ENCODE measurements around the gene ROBO1. TPM values are rescaled to one million over a fixed set of nuclear protein-coding genes. Genes with fewer than 3 reads are reported as not detected.

Gene ROBO1
- total and polyA plus RNA-seq, 3 experiments from 2014 or later = 0.54 to 0.59 (median 0.55) TPM

GRCh38 chr3:79618883-79619282 lies 148.9 kb downstream of the ROBO1 start:
- Mint-ChIP-seq H3K27me3 (peaks cover 0 to 1% of the 10 kb centered on the region in 2 donors), H3K27ac (no peak overlapping the region), H3K9me3 (peaks cover 32 to 62% (median 36%) of the 10 kb centered on the region in 5 donors), H3K4me1 (no peaks in the 10 kb centered on the region), H3K36me3 (peaks cover 0 to 5% (median 0%) of the 10 kb centered on the region in 3 donors), H3K4me3 (no peak overlapping the region)
- ChIA-PET POLR2A (no interaction called here), CTCF (no interaction called here)
- DNase-seq = no peak
- H3K27ac ChIP-seq (ENCODE audit: low read depth, low read length) = no peak overlapping the region
- no peaks in the 10 kb centered on the region for H3K36me3 ChIP-seq (ENCODE audit: insufficient read depth, low read length)
- no peaks in the 10 kb centered on the region for H3K4me1 ChIP-seq (ENCODE audit: insufficient read depth, low read length)
- H3K4me3 ChIP-seq (ENCODE audit: low read length) = no peak overlapping the region
- no peaks in the 10 kb centered on the region for H3K27me3 ChIP-seq (ENCODE audit: insufficient read depth, low read length, poor library complexity, severe bottlenecking)
- no peaks in the 10 kb centered on the region for H3K9me3 ChIP-seq (ENCODE audit: low read length)

- Histone ChIP-seq H3K4me1 (ENCODE audit: insufficient read depth, low read length) (no peaks in the 10 kb centered on the region), H3K27me3 (ENCODE audit: insufficient read depth, low read length, poor library complexity, severe bottlenecking) (no peaks in the 10 kb centered on the region), H3K36me3 (ENCODE audit: insufficient read depth, low read length) (no peaks in the 10 kb centered on the region), H3K9me3 (ENCODE audit: low read length) (peaks cover 4% of the 10 kb centered on the region), H3K27ac (ENCODE audit: low read depth, low read length) (no peak overlapping the region), H3K4me3 (ENCODE audit: low read length) (no peak overlapping the region)
- Mint-ChIP-seq H3K36me3 (no peaks in the 10 kb centered on the region), H3K27me3 (no peaks in the 10 kb centered on the region), H3K27ac (no peak overlapping the region), H3K9me3 (peaks cover 9 to 32% (median 18%) of the 10 kb centered on the region in 5 donors), H3K4me3 (no peak overlapping the region), H3K4me1 (no peaks in the 10 kb centered on the region)
- ChIA-PET CTCF (no interaction called here), POLR2A (no interaction called here)
- no peak for DNase-seq
These were observed 161.4 kb downstream of the ROBO1 start for GRCh38 chr3:79606414-79606813.

- Histone ChIP-seq H3K4me3 (ENCODE audit: low read length) (no peak overlapping the region), H3K4me1 (ENCODE audit: insufficient read depth, low read length) (no peaks in the 10 kb centered on the region), H3K27ac (ENCODE audit: low read depth, low read length) (no peak overlapping the region), H3K9me3 (ENCODE audit: low read length) (peaks cover 4% of the 10 kb centered on the region), H3K36me3 (ENCODE audit: insufficient read depth, low read length) (no peaks in the 10 kb centered on the region), H3K27me3 (ENCODE audit: insufficient read depth, low read length, poor library complexity, severe bottlenecking) (no peaks in the 10 kb centered on the region)
- H3K4me3 Mint-ChIP-seq = no peak overlapping the region
- H3K36me3 Mint-ChIP-seq = no peaks in the 10 kb centered on the region
- CTCF ChIA-PET = no interaction called here
- H3K27ac Mint-ChIP-seq = no peak overlapping the region
- POLR2A ChIA-PET = no interaction called here
- peaks cover 8 to 33% (median 20%) of the 10 kb centered on the region in 5 donors for H3K9me3 Mint-ChIP-seq
- H3K4me1 Mint-ChIP-seq = no peaks in the 10 kb centered on the region
- H3K27me3 Mint-ChIP-seq = no peaks in the 10 kb centered on the region
- no peak for DNase-seq
These were observed 163.1 kb downstream of the ROBO1 start for GRCh38 chr3:79604681-79605080.

- no peaks in the 10 kb centered on the region for H3K36me3 Mint-ChIP-seq
These were observed 165.4 kb downstream of the ROBO1 start for GRCh38 chr3:79602385-79602784.

GRCh38 chr3:79598594-79598993 lies 169.2 kb downstream of the ROBO1 start:
- Histone ChIP-seq H3K9me3 (ENCODE audit: low read length) (no peaks in the 10 kb centered on the region), H3K4me1 (ENCODE audit: insufficient read depth, low read length) (no peaks in the 10 kb centered on the region), H3K27me3 (ENCODE audit: insufficient read depth, low read length, poor library complexity, severe bottlenecking) (no peaks in the 10 kb centered on the region), H3K27ac (ENCODE audit: low read depth, low read length) (no peak overlapping the region), H3K36me3 (ENCODE audit: insufficient read depth, low read length) (no peaks in the 10 kb centered on the region), H3K4me3 (ENCODE audit: low read length) (no peak overlapping the region)
- Mint-ChIP-seq H3K36me3 (no peaks in the 10 kb centered on the region), H3K9me3 (peaks cover 9 to 15% (median 11%) of the 10 kb centered on the region in 5 donors), H3K4me1 (no peaks in the 10 kb centered on the region), H3K27ac (no peak overlapping the region), H3K27me3 (no peaks in the 10 kb centered on the region), H3K4me3 (no peak overlapping the region)
- ChIA-PET POLR2A (no interaction called here), CTCF (no interaction called here)
- DNase-seq = no peak

More at GRCh38 chr3:79602385-79602784, 165.4 kb downstream of the ROBO1 start:
- H3K27me3 Mint-ChIP-seq = no peaks in the 10 kb centered on the region
- Histone ChIP-seq H3K27ac (ENCODE audit: low read depth, low read length) (no peak overlapping the region), H3K36me3 (ENCODE audit: insufficient read depth, low read length) (no peaks in the 10 kb centered on the region), H3K4me3 (ENCODE audit: low read length) (no peak overlapping the region), H3K4me1 (ENCODE audit: insufficient read depth, low read length) (no peaks in the 10 kb centered on the region), H3K27me3 (ENCODE audit: insufficient read depth, low read length, poor library complexity, severe bottlenecking) (no peaks in the 10 kb centered on the region), H3K9me3 (ENCODE audit: low read length) (no peaks in the 10 kb centered on the region)
- POLR2A ChIA-PET = no interaction called here
- H3K4me1 Mint-ChIP-seq = no peaks in the 10 kb centered on the region
- H3K27ac Mint-ChIP-seq = no peak overlapping the region
- no peak overlapping the region for H3K4me3 Mint-ChIP-seq
- no peak for DNase-seq
- CTCF ChIA-PET = no interaction called here
- H3K9me3 Mint-ChIP-seq = peaks cover 9 to 26% (median 16%) of the 10 kb centered on the region in 5 donors

- no peaks in the 10 kb centered on the region for H3K27me3 Mint-ChIP-seq
- no peak for DNase-seq
- no peaks in the 10 kb centered on the region for H3K4me1 Mint-ChIP-seq
- no peaks in the 10 kb centered on the region for H3K9me3 ChIP-seq (ENCODE audit: low read length)
- no peak overlapping the region for H3K4me3 Mint-ChIP-seq
- ChIA-PET CTCF (no interaction called here), POLR2A (no interaction called here)
- no peak overlapping the region for H3K4me3 ChIP-seq (ENCODE audit: low read length)
- H3K9me3 Mint-ChIP-seq = peaks cover 2 to 15% (median 9%) of the 10 kb centered on the region in 5 donors
- no peaks in the 10 kb centered on the region for H3K36me3 ChIP-seq (ENCODE audit: insufficient read depth, low read length)
- no peaks in the 10 kb centered on the region for H3K4me1 ChIP-seq (ENCODE audit: insufficient read depth, low read length)
- H3K36me3 Mint-ChIP-seq = no peaks in the 10 kb centered on the region
- H3K27ac Mint-ChIP-seq = no peak overlapping the region
- no peaks in the 10 kb centered on the region for H3K27me3 ChIP-seq (ENCODE audit: insufficient read depth, low read length, poor library complexity, severe bottlenecking)
- H3K27ac ChIP-seq (ENCODE audit: low read depth, low read length) = no peak overlapping the region
These were observed 170.1 kb downstream of the ROBO1 start for GRCh38 chr3:79597709-79598108.

GRCh38 chr3:79587150-79587549 lies 180.6 kb downstream of the ROBO1 start:
- ChIA-PET POLR2A (no interaction called here), CTCF (no interaction called here)
- DNase-seq = no peak
- Histone ChIP-seq H3K27ac (ENCODE audit: low read depth, low read length) (no peak overlapping the region), H3K4me3 (ENCODE audit: low read length) (no peak overlapping the region), H3K4me1 (ENCODE audit: insufficient read depth, low read length) (no peaks in the 10 kb centered on the region), H3K36me3 (ENCODE audit: insufficient read depth, low read length) (no peaks in the 10 kb centered on the region), H3K9me3 (ENCODE audit: low read length) (no peaks in the 10 kb centered on the region), H3K27me3 (ENCODE audit: insufficient read depth, low read length, poor library complexity, severe bottlenecking) (no peaks in the 10 kb centered on the region)
- H3K36me3 Mint-ChIP-seq = no peaks in the 10 kb centered on the region
- H3K4me3 Mint-ChIP-seq = no peak overlapping the region
- H3K4me1 Mint-ChIP-seq = no peaks in the 10 kb centered on the region
- no peaks in the 10 kb centered on the region for H3K27me3 Mint-ChIP-seq
- peaks cover 3 to 34% (median 9%) of the 10 kb centered on the region in 5 donors for H3K9me3 Mint-ChIP-seq
- H3K27ac Mint-ChIP-seq = no peak overlapping the region

GRCh38 chr3:79586232-79586631 lies 181.6 kb downstream of the ROBO1 start:
- Histone ChIP-seq H3K9me3 (ENCODE audit: low read length) (no peaks in the 10 kb centered on the region), H3K4me3 (ENCODE audit: low read length) (no peak overlapping the region), H3K4me1 (ENCODE audit: insufficient read depth, low read length) (no peaks in the 10 kb centered on the region), H3K27ac (ENCODE audit: low read depth, low read length) (no peak overlapping the region), H3K36me3 (ENCODE audit: insufficient read depth, low read length) (no peaks in the 10 kb centered on the region), H3K27me3 (ENCODE audit: insufficient read depth, low read length, poor library complexity, severe bottlenecking) (no peaks in the 10 kb centered on the region)
- Mint-ChIP-seq H3K27ac (no peak overlapping the region), H3K36me3 (no peaks in the 10 kb centered on the region), H3K4me3 (no peak overlapping the region), H3K4me1 (no peaks in the 10 kb centered on the region), H3K9me3 (peaks cover 3 to 34% (median 9%) of the 10 kb centered on the region in 5 donors), H3K27me3 (no peaks in the 10 kb centered on the region)
- ChIA-PET CTCF (no interaction called here), POLR2A (no interaction called here)
- DNase-seq = no peak

- peaks cover 0 to 26% (median 4%) of the 10 kb centered on the region in 5 donors for H3K9me3 Mint-ChIP-seq
- H3K9me3 ChIP-seq (ENCODE audit: low read length) = no peaks in the 10 kb centered on the region
- H3K27me3 Mint-ChIP-seq = no peaks in the 10 kb centered on the region
- no peaks in the 10 kb centered on the region for H3K4me1 Mint-ChIP-seq
- ChIA-PET CTCF (no interaction called here), POLR2A (no interaction called here)
- no peaks in the 10 kb centered on the region for H3K27me3 ChIP-seq (ENCODE audit: insufficient read depth, low read length, poor library complexity, severe bottlenecking)
- H3K4me3 Mint-ChIP-seq = no peak overlapping the region
- DNase-seq = no peak
- no peak overlapping the region for H3K27ac ChIP-seq (ENCODE audit: low read depth, low read length)
- no peaks in the 10 kb centered on the region for H3K4me1 ChIP-seq (ENCODE audit: insufficient read depth, low read length)
- H3K4me3 ChIP-seq (ENCODE audit: low read length) = no peak overlapping the region
- no peaks in the 10 kb centered on the region for H3K36me3 ChIP-seq (ENCODE audit: insufficient read depth, low read length)
- H3K27ac Mint-ChIP-seq = no peak overlapping the region
- no peaks in the 10 kb centered on the region for H3K36me3 Mint-ChIP-seq
These were observed 194.9 kb downstream of the ROBO1 start for GRCh38 chr3:79572930-79573329.
